ENCODE results near the gene CCDC171.

DNA sequence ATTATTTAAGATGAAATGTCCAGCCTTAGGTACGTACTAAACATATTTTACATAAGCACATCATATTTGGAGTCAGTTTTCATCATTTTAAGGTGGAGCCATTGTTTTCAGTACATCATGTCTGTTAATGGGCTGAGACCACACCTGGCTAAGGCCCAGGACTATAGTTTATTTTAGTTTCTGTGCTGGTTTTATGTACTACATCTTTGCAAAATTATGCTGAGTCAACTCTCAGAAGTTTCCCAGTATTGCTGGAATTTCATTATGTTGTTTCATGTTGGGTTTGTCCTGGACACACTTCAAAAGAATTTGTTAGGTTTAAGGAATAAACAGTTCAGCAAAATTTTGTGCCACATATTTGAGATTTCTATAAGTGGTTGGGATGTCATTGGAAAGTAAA lies 171.2 kb downstream of the CCDC171 start:
- TF ChIP-seq YY1 (IDR thresholded peaks at IDR 0.05) (no peak), FOXA1 (IDR thresholded peaks at IDR 0.05) (no peak), RXRA (IDR thresholded peaks at IDR 0.05) (no peak), RAD21 (IDR thresholded peaks at IDR 0.05) (no peak), HNF4A (conservative IDR thresholded peaks at IDR 0.05) (no peak), JUND (IDR thresholded peaks at IDR 0.05) (no peak), NR2F2 (IDR thresholded peaks at IDR 0.05) (no peak), GABPA (IDR thresholded peaks at IDR 0.05 in 1 of 2, conservative IDR thresholded peaks at IDR 0.05 in 1 of 2) (no peak)
- TF ChIP-seq, protein P1, sequence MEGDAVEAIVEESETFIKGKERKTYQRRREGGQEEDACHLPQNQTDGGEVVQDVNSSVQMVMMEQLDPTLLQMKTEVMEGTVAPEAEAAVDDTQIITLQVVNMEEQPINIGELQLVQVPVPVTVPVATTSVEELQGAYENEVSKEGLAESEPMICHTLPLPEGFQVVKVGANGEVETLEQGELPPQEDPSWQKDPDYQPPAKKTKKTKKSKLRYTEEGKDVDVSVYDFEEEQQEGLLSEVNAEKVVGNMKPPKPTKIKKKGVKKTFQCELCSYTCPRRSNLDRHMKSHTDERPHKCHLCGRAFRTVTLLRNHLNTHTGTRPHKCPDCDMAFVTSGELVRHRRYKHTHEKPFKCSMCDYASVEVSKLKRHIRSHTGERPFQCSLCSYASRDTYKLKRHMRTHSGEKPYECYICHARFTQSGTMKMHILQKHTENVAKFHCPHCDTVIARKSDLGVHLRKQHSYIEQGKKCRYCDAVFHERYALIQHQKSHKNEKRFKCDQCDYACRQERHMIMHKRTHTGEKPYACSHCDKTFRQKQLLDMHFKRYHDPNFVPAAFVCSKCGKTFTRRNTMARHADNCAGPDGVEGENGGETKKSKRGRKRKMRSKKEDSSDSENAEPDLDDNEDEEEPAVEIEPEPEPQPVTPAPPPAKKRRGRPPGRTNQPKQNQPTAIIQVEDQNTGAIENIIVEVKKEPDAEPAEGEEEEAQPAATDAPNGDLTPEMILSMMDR (IDR thresholded peaks at IDR 0.05; ENCODE audit: low read depth, low read length, missing input control) = no peak
- TF ChIP-seq, protein P2, sequence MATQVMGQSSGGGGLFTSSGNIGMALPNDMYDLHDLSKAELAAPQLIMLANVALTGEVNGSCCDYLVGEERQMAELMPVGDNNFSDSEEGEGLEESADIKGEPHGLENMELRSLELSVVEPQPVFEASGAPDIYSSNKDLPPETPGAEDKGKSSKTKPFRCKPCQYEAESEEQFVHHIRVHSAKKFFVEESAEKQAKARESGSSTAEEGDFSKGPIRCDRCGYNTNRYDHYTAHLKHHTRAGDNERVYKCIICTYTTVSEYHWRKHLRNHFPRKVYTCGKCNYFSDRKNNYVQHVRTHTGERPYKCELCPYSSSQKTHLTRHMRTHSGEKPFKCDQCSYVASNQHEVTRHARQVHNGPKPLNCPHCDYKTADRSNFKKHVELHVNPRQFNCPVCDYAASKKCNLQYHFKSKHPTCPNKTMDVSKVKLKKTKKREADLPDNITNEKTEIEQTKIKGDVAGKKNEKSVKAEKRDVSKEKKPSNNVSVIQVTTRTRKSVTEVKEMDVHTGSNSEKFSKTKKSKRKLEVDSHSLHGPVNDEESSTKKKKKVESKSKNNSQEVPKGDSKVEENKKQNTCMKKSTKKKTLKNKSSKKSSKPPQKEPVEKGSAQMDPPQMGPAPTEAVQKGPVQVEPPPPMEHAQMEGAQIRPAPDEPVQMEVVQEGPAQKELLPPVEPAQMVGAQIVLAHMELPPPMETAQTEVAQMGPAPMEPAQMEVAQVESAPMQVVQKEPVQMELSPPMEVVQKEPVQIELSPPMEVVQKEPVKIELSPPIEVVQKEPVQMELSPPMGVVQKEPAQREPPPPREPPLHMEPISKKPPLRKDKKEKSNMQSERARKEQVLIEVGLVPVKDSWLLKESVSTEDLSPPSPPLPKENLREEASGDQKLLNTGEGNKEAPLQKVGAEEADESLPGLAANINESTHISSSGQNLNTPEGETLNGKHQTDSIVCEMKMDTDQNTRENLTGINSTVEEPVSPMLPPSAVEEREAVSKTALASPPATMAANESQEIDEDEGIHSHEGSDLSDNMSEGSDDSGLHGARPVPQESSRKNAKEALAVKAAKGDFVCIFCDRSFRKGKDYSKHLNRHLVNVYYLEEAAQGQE (IDR thresholded peaks at IDR 0.05) = no peak
- TF ChIP-seq, protein P3, sequence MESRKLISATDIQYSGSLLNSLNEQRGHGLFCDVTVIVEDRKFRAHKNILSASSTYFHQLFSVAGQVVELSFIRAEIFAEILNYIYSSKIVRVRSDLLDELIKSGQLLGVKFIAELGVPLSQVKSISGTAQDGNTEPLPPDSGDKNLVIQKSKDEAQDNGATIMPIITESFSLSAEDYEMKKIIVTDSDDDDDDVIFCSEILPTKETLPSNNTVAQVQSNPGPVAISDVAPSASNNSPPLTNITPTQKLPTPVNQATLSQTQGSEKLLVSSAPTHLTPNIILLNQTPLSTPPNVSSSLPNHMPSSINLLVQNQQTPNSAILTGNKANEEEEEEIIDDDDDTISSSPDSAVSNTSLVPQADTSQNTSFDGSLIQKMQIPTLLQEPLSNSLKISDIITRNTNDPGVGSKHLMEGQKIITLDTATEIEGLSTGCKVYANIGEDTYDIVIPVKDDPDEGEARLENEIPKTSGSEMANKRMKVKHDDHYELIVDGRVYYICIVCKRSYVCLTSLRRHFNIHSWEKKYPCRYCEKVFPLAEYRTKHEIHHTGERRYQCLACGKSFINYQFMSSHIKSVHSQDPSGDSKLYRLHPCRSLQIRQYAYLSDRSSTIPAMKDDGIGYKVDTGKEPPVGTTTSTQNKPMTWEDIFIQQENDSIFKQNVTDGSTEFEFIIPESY (IDR thresholded peaks at IDR 0.05) = no peak
- TF ChIP-seq, protein P4, sequence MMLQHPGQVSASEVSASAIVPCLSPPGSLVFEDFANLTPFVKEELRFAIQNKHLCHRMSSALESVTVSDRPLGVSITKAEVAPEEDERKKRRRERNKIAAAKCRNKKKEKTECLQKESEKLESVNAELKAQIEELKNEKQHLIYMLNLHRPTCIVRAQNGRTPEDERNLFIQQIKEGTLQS (IDR thresholded peaks at IDR 0.05) = no peak

All from liver (tissue), 3 donors.